T-cell (primary cell): ENCODE data around the gene GPR137B. TPM values are rescaled to one million over a fixed set of nuclear protein-coding genes. Genes with fewer than 3 reads are reported as not detected.

Source experiments
- ATAC-seq, 4 experiments: fragments of 200-7000 bp in 3 of 4; fragments of 150-1000 bp in 1 of 4; cut with Tn5 transposase; replicated peaks in 1 of 4; 1 replicate in 3 of 4; 2 replicates in 1 of 4; pipeline ENCODE4 v1.10.0; 2021; ENCODE audit warnings: moderate library complexity in 3 of 4, mild to moderate bottlenecking in 2 of 4, moderate number of reproducible peaks in 1 of 4
- CTCF ChIA-PET, 2 donors: fragments of 300-600 bp; sonication (Branson Sonifier 250); formaldehyde crosslinking; loops; one replicate each; lab custom pipeline; 2022; ENCODE audit warnings: antibody characterized with exemption in 2 of 2; lab: Charles Lee
- POLR2A ChIA-PET, 2 donors: fragments of 300-600 bp; sonication (Branson Sonifier 250); formaldehyde crosslinking; loops; one replicate each; lab custom pipeline; 2022; ENCODE audit warnings: antibody characterized with exemption in 2 of 2; lab: Charles Lee
- DNase-seq, 35 experiments: peaks; one replicate each; pipeline versions ENCODE4 v3.0.0 to v3.0.0-alpha.2; 2013 to 2023
- H3K27ac ChIP-seq: one replicate; pipeline ENCODE4 v1.5.1; 2013; ENCODE audit warnings: low read length
- H3K27me3 ChIP-seq, 2 experiments: replicated peaks in 1 of 2; 1 replicate in 1 of 2; 2 replicates in 1 of 2; pipeline versions ENCODE4 v1.6.1 to v1.7.0; 2013; ENCODE audit warnings: low read length in 1 of 2, mixed read lengths in 1 of 2; ENCODE audit not compliant: control insufficient read depth in 2 of 2, insufficient read depth in 2 of 2; ENCODE audit errors: extremely low read depth in 1 of 2
- H3K36me3 ChIP-seq, 2 donors: 1 replicate in 1 of 2; 2 replicates in 1 of 2; pipeline versions ENCODE4 v1.6.1 to v1.7.0; 2013; ENCODE audit warnings: low read length in 1 of 2; ENCODE audit not compliant: control insufficient read depth in 2 of 2, insufficient read depth in 1 of 2; ENCODE audit errors: extremely low read depth in 1 of 2
- H3K4me1 ChIP-seq, 2 experiments: 1 replicate in 1 of 2; 2 replicates in 1 of 2; pipeline versions ENCODE4 v1.6.1 to v1.7.0; 2013; ENCODE audit warnings: low read length in 2 of 2, mixed read lengths in 1 of 2; ENCODE audit not compliant: insufficient read depth in 2 of 2, control insufficient read depth in 1 of 2; ENCODE audit errors: extremely low read depth in 1 of 2
- H3K4me3 ChIP-seq, 2 donors: 1 replicate in 1 of 2; 2 replicates in 1 of 2; pipeline versions ENCODE4 v1.5.1 to v1.7.0; 2013; ENCODE audit warnings: mild to moderate bottlenecking in 2 of 2, low read length in 1 of 2, moderate library complexity in 1 of 2; ENCODE audit not compliant: control insufficient read depth in 1 of 2; ENCODE audit errors: extremely low read depth in 1 of 2
- H3K9me3 ChIP-seq: 2 replicates; pipeline ENCODE4 v1.7.0; 2013
- H3K27ac Mint-ChIP-seq, 2 donors: one replicate each; pipeline ENCODE4 v1.8.0; 2020 to 2021; ENCODE audit warnings: mild to moderate bottlenecking in 2 of 2, mixed read lengths in 2 of 2
- H3K27me3 Mint-ChIP-seq, 2 donors: one replicate each; pipeline ENCODE4 v1.8.0; 2021 to 2022; ENCODE audit warnings: mixed read lengths in 2 of 2
- H3K36me3 Mint-ChIP-seq: one replicate; pipeline ENCODE4 v1.8.0; 2021; ENCODE audit warnings: mixed read lengths
- H3K4me1 Mint-ChIP-seq, 3 donors: one replicate each; pipeline ENCODE4 v1.8.0; 2020 to 2022; ENCODE audit warnings: mixed read lengths in 3 of 3, mild to moderate bottlenecking in 1 of 3
- H3K4me3 Mint-ChIP-seq, 3 donors: one replicate each; pipeline ENCODE4 v1.8.0; 2020 to 2022; ENCODE audit warnings: mild to moderate bottlenecking in 3 of 3, mixed read lengths in 3 of 3, moderate library complexity in 3 of 3
- H3K9me3 Mint-ChIP-seq, 3 donors: one replicate each; pipeline ENCODE4 v1.8.0; 2020 to 2022; ENCODE audit warnings: mixed read lengths in 3 of 3
- WGBS: methylation state at CpG from one replicate; pipeline ENCODE4 v1.1.5; 2013; ENCODE audit warnings: missing lambda C conversion rate; ENCODE audit not compliant: insufficient coverage; 5-methylcytosine and 5-hydroxymethylcytosine counted together
- total RNA-seq, 35 experiments: library from RNA in 6 of 35; stranded (reverse) in 6 of 35; fragments of 120-200 nt in 1 of 35; gene quantifications; one replicate each; pipeline versions ENCODE4 v1.2.1 to v1.2.4 and lab custom pipeline; 2013 to 2026

Gene GPR137B
- total RNA-seq, 5 donors from 2014 or later (not counting 1 experiment from before 2014, with no cell fraction given) = 11.2 to 16.1 (median 12.2) TPM

- no peak overlapping the region for H3K4me3 Mint-ChIP-seq
- H3K4me1 Mint-ChIP-seq = peaks cover 0 to 5% (median 0%) of the 10 kb centered on the region in 3 donors
- H3K36me3 Mint-ChIP-seq = peaks cover 84% of the 10 kb centered on the region
- H3K27me3 Mint-ChIP-seq = no peaks in the 10 kb centered on the region
- H3K36me3 ChIP-seq = peaks cover 2 to 37% of the 10 kb centered on the region in 2 donors
- no peaks in the 10 kb centered on the region for H3K4me1 ChIP-seq
- H3K27ac Mint-ChIP-seq = no peak overlapping the region
- no peaks in the 10 kb centered on the region for H3K9me3 ChIP-seq
- no peak for ATAC-seq
- H3K4me3 ChIP-seq = no peak overlapping the region
- peaks cover 8 to 26% (median 26%) of the 10 kb centered on the region in 3 donors for H3K9me3 Mint-ChIP-seq
- ChIA-PET POLR2A (no interaction called here), CTCF (no interaction called here)
- WGBS = 60% methylated on average over 1 of the region's 4 CpGs
- no peaks in the 10 kb centered on the region for H3K27me3 ChIP-seq
- no peak overlapping the region for H3K27ac ChIP-seq
- DNase-seq = no peak
Observed at GRCh38 chr1:236206548-236206947, 64.2 kb downstream of the GPR137B start.

- H3K27me3 Mint-ChIP-seq = no peaks in the 10 kb centered on the region
- WGBS = 95% methylated on average over 4 of the region's 5 CpGs
- Histone ChIP-seq H3K4me3 (no peak overlapping the region), H3K27ac (no peak overlapping the region), H3K4me1 (no peaks in the 10 kb centered on the region), H3K9me3 (no peaks in the 10 kb centered on the region), H3K36me3 (peaks cover 2 to 33% of the 10 kb centered on the region in 2 donors), H3K27me3 (no peaks in the 10 kb centered on the region)
- DNase-seq (no peak), ATAC-seq (no peak)
- no peak overlapping the region for H3K27ac Mint-ChIP-seq
- peaks cover 81% of the 10 kb centered on the region for H3K36me3 Mint-ChIP-seq
- ChIA-PET CTCF (no interaction called here), POLR2A (no interaction called here)
- H3K9me3 Mint-ChIP-seq = peaks cover 8 to 20% (median 20%) of the 10 kb centered on the region in 3 donors
- peaks cover 0 to 5% (median 0%) of the 10 kb centered on the region in 3 donors for H3K4me1 Mint-ChIP-seq
- H3K4me3 Mint-ChIP-seq = no peak overlapping the region
Observed at GRCh38 chr1:236207121-236207520, 64.8 kb downstream of the GPR137B start.

DNA sequence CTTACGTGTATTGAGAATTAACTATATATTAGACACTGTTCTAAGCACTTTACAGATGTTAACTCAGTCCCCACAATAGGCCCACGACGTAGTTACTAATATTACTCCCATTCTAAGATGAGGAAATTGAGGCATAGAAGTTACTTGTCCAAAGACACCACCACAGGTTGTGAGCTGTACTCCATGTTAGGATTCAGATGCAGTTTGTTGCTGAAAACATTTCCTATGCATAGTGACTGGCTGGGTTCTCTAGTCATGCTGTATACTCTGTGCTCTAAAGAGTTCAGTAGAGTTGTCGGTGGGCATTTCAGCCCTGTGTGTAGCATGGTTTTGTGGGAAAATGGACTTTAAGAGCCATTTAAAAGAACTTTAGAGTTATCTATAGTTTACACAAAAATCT, 65.2 kb downstream of the GPR137B start:
- H3K4me3 ChIP-seq = no peak overlapping the region
- H3K36me3 ChIP-seq = peaks cover 2 to 28% of the 10 kb centered on the region in 2 donors
- no peaks in the 10 kb centered on the region for H3K27me3 Mint-ChIP-seq
- no peak overlapping the region for H3K27ac Mint-ChIP-seq
- no peak overlapping the region for H3K27ac ChIP-seq
- WGBS = no CpG with 5 or more reads among the region's 4 CpGs
- peaks cover 81% of the 10 kb centered on the region for H3K36me3 Mint-ChIP-seq
- H3K9me3 Mint-ChIP-seq = peaks cover 7 to 18% (median 16%) of the 10 kb centered on the region in 3 donors
- H3K4me1 Mint-ChIP-seq = peaks cover 0 to 5% (median 0%) of the 10 kb centered on the region in 3 donors
- ATAC-seq (no peak), DNase-seq (no peak)
- POLR2A ChIA-PET = interaction anchor here in 1 of 2 donors (0.7 kb wide), 1 partner anchor 88 kb away, joined by 5 read pairs; no protein-coding TSS in a partner anchor
- H3K27me3 ChIP-seq = no peaks in the 10 kb centered on the region
- no peaks in the 10 kb centered on the region for H3K9me3 ChIP-seq
- H3K4me1 ChIP-seq = no peaks in the 10 kb centered on the region
- no peak overlapping the region for H3K4me3 Mint-ChIP-seq
- CTCF ChIA-PET = no interaction called here

DNA sequence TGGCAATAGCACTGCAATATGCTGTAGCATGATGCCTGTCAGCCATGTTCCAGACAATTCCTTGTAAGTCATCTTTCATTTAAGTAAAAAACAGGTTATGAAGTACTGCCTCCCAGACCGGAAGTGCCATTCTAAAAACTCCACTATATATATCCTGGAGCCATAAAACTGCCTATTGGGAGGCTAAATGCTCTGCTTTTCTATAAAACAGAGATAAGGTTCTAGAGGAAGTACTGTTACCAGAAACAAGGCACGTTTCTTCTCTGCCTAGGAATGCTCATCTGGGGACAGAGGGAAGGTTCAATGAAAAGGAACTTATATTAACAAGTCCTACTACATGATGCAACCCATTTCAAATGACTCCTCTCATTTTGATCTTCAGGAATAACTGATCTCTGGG, 66.8 kb downstream of the GPR137B start:
- Histone ChIP-seq H3K36me3 (peaks cover 2 to 33% of the 10 kb centered on the region in 2 donors), H3K4me3 (no peak overlapping the region), H3K27ac (no peak overlapping the region), H3K9me3 (no peaks in the 10 kb centered on the region), H3K27me3 (no peaks in the 10 kb centered on the region), H3K4me1 (no peaks in the 10 kb centered on the region)
- Mint-ChIP-seq H3K36me3 (peaks cover 80% of the 10 kb centered on the region), H3K4me3 (no peak overlapping the region), H3K27ac (no peak overlapping the region), H3K4me1 (no peaks in the 10 kb centered on the region), H3K27me3 (no peaks in the 10 kb centered on the region), H3K9me3 (peaks cover 0 to 5% (median 4%) of the 10 kb centered on the region in 3 donors)
- ChIA-PET POLR2A (interaction anchor here (0.5 to 1.0 kb wide), 2 partner anchors 57 to 86 kb away, joined by 3 to 4 read pairs; no protein-coding TSS in a partner anchor), CTCF (no interaction called here)
- no peak for DNase-seq
- no peak for ATAC-seq
- WGBS = no CpG with 5 or more reads among the region's 2 CpGs

- H3K36me3 Mint-ChIP-seq = peaks cover 80% of the 10 kb centered on the region
- Histone ChIP-seq H3K27me3 (no peaks in the 10 kb centered on the region), H3K27ac (no peak overlapping the region), H3K4me3 (no peak overlapping the region), H3K9me3 (no peaks in the 10 kb centered on the region), H3K4me1 (no peaks in the 10 kb centered on the region), H3K36me3 (peaks cover 2 to 31% of the 10 kb centered on the region in 2 donors)
- no peak overlapping the region for H3K4me3 Mint-ChIP-seq
- H3K27ac Mint-ChIP-seq = no peak overlapping the region
- peaks cover 0 to 3% (median 3%) of the 10 kb centered on the region in 3 donors for H3K9me3 Mint-ChIP-seq
- H3K27me3 Mint-ChIP-seq = no peaks in the 10 kb centered on the region
- ATAC-seq (no peak), DNase-seq (no peak)
- ChIA-PET POLR2A (no interaction called here), CTCF (no interaction called here)
- H3K4me1 Mint-ChIP-seq = no peaks in the 10 kb centered on the region
Observed at GRCh38 chr1:236209713-236210112, 67.4 kb downstream of the GPR137B start.

- CTCF ChIA-PET = no interaction called here
- Mint-ChIP-seq H3K4me1 (no peaks in the 10 kb centered on the region), H3K9me3 (no peaks in the 10 kb centered on the region), H3K27ac (no peak overlapping the region), H3K36me3 (peaks cover 82% of the 10 kb centered on the region), H3K27me3 (no peaks in the 10 kb centered on the region), H3K4me3 (no peak overlapping the region)
- peaks cover 0 to 23% of the 10 kb centered on the region in 2 donors for H3K36me3 ChIP-seq
- POLR2A ChIA-PET = no interaction called here
- no CpG with 5 or more reads among the region's 5 CpGs for WGBS
- no peak for ATAC-seq
- no peak overlapping the region for H3K4me3 ChIP-seq
- H3K4me1 ChIP-seq = no peaks in the 10 kb centered on the region
- H3K27ac ChIP-seq = no peak overlapping the region
- no peaks in the 10 kb centered on the region for H3K9me3 ChIP-seq
- H3K27me3 ChIP-seq = no peaks in the 10 kb centered on the region
- no peak for DNase-seq
Observed at GRCh38 chr1:236211815-236212214, 69.5 kb downstream of the GPR137B start.

DNA sequence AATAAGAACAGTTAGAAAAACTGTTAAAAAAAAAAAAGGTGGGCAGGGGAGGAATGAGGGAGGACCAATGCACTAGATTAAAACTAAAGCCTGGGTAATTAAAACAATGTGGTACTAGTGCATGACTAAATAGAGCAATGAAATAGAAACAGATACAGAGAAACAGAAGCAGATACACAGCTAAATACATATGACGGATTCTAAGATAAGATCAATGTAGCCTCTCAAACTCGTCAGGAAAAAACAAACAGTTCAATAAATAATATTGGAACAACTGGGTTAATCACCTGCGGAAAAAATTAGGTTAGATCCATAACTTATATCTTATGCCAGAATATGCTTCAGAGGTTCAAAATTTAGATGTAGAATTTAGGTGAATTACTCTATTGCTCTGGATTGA, 71.2 kb downstream of the GPR137B start:
- Mint-ChIP-seq H3K27me3 (no peaks in the 10 kb centered on the region), H3K36me3 (peaks cover 72% of the 10 kb centered on the region), H3K4me1 (no peaks in the 10 kb centered on the region), H3K9me3 (no peaks in the 10 kb centered on the region), H3K4me3 (no peak overlapping the region), H3K27ac (no peak overlapping the region)
- Histone ChIP-seq H3K4me3 (no peak overlapping the region), H3K27me3 (no peaks in the 10 kb centered on the region), H3K27ac (no peak overlapping the region), H3K4me1 (no peaks in the 10 kb centered on the region), H3K9me3 (no peaks in the 10 kb centered on the region), H3K36me3 (peaks cover 0 to 20% of the 10 kb centered on the region in 2 donors)
- CTCF ChIA-PET = no interaction called here
- no CpG with 5 or more reads among the region's 3 CpGs for WGBS
- DNase-seq = no peak
- no peak for ATAC-seq
- POLR2A ChIA-PET = no interaction called here
